Measurements from ENCODE around the gene SEC16B.
A peak's percentile ranks its signal among the peaks of the same experiment; 100 is the strongest.

The SEC16B gene

GRCh38 chr1:177975588-177976495 lies 6.0 kb upstream of the SEC16B start:
- DNase-seq = no peak

- no peak for DNase-seq
Observed at GRCh38 chr1:177973585-177973984, 3.7 kb upstream of the SEC16B start.

- DNase-seq = no peak
Observed at GRCh38 chr1:177969109-177969508, 749 bp downstream of the SEC16B start.

- DNase-seq = no peak
Observed at GRCh38 chr1:177966199-177966598, 3.7 kb downstream of the SEC16B start.

GRCh38 chr1:177965293-177965692 lies 4.6 kb downstream of the SEC16B start:
- no peak for DNase-seq

GRCh38 chr1:177964336-177964735 lies 5.5 kb downstream of the SEC16B start:
- no peak for DNase-seq

- DNase-seq = no peak
Observed at GRCh38 chr1:177960939-177961622, 8.8 kb downstream of the SEC16B start.

GRCh38 chr1:177959811-177960515 lies 9.9 kb downstream of the SEC16B start:
- DNase-seq = no peak

GRCh38 chr1:177958092-177958491 lies 11.8 kb downstream of the SEC16B start:
- no peak for DNase-seq

GRCh38 chr1:177954076-177954475 lies 15.8 kb downstream of the SEC16B start:
- no peak for DNase-seq

- no peak for DNase-seq
Observed at GRCh38 chr1:177953549-177953948, 16.3 kb downstream of the SEC16B start.

GRCh38 chr1:177952691-177953090 lies 17.2 kb downstream of the SEC16B start:
- no peak for DNase-seq

- DNase-seq = no peak
Observed at GRCh38 chr1:177952249-177952648, 17.6 kb downstream of the SEC16B start.

- no peak for DNase-seq
Observed at GRCh38 chr1:177950506-177950905, 19.4 kb downstream of the SEC16B start.

- peak; percentile 19 for DNase-seq
Observed at GRCh38 chr1:177948336-177948972, 21.4 kb downstream of the SEC16B start.

- DNase-seq = no peak
Observed at GRCh38 chr1:177947623-177948022, 22.2 kb downstream of the SEC16B start.

- DNase-seq = no peak
Observed at GRCh38 chr1:177945943-177946650, 23.8 kb downstream of the SEC16B start.

- DNase-seq = no peak
Observed at GRCh38 chr1:177944016-177944949, 25.6 kb downstream of the SEC16B start.

- no peak for DNase-seq
Observed at GRCh38 chr1:177941976-177942375, 27.9 kb downstream of the SEC16B start.

- DNase-seq = no peak
Observed at GRCh38 chr1:177940682-177941081, 29.2 kb downstream of the SEC16B start.

GRCh38 chr1:177937931-177938330 lies 31.9 kb downstream of the SEC16B start:
- no peak for DNase-seq

All from NCI-H510A (cell line).